NCI-H128 (cell line): ENCODE results near the gene KBTBD3.
A peak's percentile ranks its signal among the peaks of the same experiment; 100 is the strongest.
"Not testable (repeated sequence)": the region's sequence is repeated elsewhere in the genome, so short reads cannot be mapped to it uniquely, and the experiment has no call there.

ENCODE experiments used
- DNase-seq: peaks from one replicate; lab custom pipeline; 2025; ENCODE audit not compliant: unreplicated experiment; lab: John Stamatoyannopoulos, UW

KBTBD3 gene

GRCh38 chr11:106061954-106062949 is 14.9 kb downstream of the KBTBD3 start:
- DNase-seq = no peak

GRCh38 chr11:106061249-106061784 is 15.8 kb downstream of the KBTBD3 start:
- DNase-seq = no peak

GRCh38 chr11:106059617-106060016 is 17.5 kb downstream of the KBTBD3 start:
- DNase-seq = no peak

GRCh38 chr11:106058377-106058776 is 18.8 kb downstream of the KBTBD3 start:
- DNase-seq = not testable (repeated sequence)

- no peak for DNase-seq
These were observed 26.0 kb downstream of the KBTBD3 start for GRCh38 chr11:106051103-106051502.

GRCh38 chr11:106049727-106050476 is 27.2 kb downstream of the KBTBD3 start:
- DNase-seq = no peak

GRCh38 chr11:106047631-106048030 is 29.5 kb downstream of the KBTBD3 start:
- DNase-seq = no peak

- DNase-seq = no peak
These were observed 33.6 kb downstream of the KBTBD3 start for GRCh38 chr11:106043540-106043939.

- DNase-seq = no peak
These were observed 44.3 kb downstream of the KBTBD3 start for GRCh38 chr11:106032861-106033260.

- no peak for DNase-seq
These were observed 45.2 kb downstream of the KBTBD3 start for GRCh38 chr11:106031936-106032335.

GRCh38 chr11:106031202-106031810 is 45.8 kb downstream of the KBTBD3 start:
- no peak for DNase-seq

- DNase-seq = no peak
These were observed 46.5 kb downstream of the KBTBD3 start for GRCh38 chr11:106030609-106031008.

- DNase-seq = no peak
These were observed 54.3 kb downstream of the KBTBD3 start for GRCh38 chr11:106022795-106023275.

GRCh38 chr11:106021967-106022794 is 55.0 kb downstream of the KBTBD3 start, which contains the start of gene MSANTD4:
Gene MSANTD4, minus strand, starts transcription at chr11:106022240. Its CDS starts 11,323 bp downstream, at chr11:106010917.
- DNase-seq = peak; percentile 97

GRCh38 chr11:106021181-106021966 is 55.8 kb downstream of the KBTBD3 start:
- no peak for DNase-seq

- DNase-seq = no peak
These were observed 60.1 kb downstream of the KBTBD3 start for GRCh38 chr11:106017093-106017492.

GRCh38 chr11:106015066-106015465 is 62.1 kb downstream of the KBTBD3 start:
- no peak for DNase-seq

- DNase-seq = no peak
These were observed 62.5 kb downstream of the KBTBD3 start for GRCh38 chr11:106014620-106015019.

GRCh38 chr11:106014035-106014434 is 63.1 kb downstream of the KBTBD3 start:
- no peak for DNase-seq
